ENCODE results near the gene GEMIN7. TPM values are rescaled to one million over a fixed set of nuclear protein-coding genes. Genes with fewer than 3 reads are reported as not detected.
A peak's percentile ranks its signal among the peaks of the same experiment; 100 is the strongest.
"Not testable (repeated sequence)": the region's sequence is repeated elsewhere in the genome, so short reads cannot be mapped to it uniquely, and the experiment has no call there.

The GEMIN7 gene
- total RNA-seq, 2 experiments from 2014 or later, result 35.4 to 35.5 TPM

DNA sequence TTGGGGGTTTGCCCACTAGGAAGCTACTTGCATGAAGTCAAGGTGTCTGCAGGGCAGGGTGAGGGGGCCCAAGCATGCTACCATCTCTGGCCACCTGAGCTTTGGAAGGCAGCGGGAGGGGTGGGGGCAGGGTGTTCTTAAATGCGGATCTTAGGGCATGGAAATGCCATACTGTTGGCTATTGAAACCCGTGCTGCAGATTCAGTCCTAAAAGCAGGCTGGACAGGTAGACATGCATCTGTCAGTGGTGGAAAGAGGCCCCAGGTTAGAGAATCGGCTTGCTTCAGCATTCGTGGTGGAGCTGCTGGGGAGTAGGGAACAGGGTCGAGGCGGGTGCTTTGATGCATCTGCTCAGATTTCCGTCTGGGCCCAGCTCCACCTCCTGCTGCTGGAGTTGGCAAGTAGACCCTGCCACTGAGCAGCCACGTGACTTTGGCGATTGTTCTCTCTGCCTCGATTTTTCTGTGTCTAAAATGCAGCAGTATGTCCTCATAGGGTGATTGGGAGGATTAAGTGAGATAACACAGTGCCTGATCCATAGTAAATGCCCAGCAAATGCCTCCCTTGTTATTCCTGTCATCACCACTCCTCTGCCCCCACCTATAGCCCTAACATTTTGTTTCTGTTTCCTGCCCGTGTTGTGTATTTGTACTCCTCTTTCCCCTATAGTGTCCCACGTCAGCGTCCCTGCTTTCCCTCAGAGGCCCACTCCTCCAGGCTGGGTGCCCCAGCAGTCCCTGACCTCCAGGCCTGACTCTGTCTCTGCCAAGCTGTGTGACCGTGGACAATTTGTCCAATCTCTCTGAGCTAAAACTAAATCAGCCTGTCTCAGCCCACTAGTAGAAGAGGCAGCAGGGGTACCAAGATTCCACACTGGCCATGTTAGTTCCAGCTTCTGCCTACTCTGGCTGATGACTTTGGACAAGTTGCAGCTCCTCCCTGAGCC lies 19.7 kb downstream of the GEMIN7 start:
- DNase-seq, result no peak
- H3K4me1 Mint-ChIP-seq, result peaks cover 71% of the 10 kb centered on the region
- intact Hi-C loops (cut with DNase I, micrococcal nuclease), result no loop called here
- H3K4me3 Mint-ChIP-seq, result no peak overlapping the region
- peaks cover 6% of the 10 kb centered on the region for H3K36me3 Mint-ChIP-seq (ENCODE audit: low read depth)
- H3K27me3 Mint-ChIP-seq, result no peaks in the 10 kb centered on the region
- H3K27ac Mint-ChIP-seq, result peak overlapping the region; percentile 53
- CTCF ChIA-PET, result interaction anchor here (0.5 to 1.1 kb wide), 4 partner anchors 12 to 239 kb away, joined by 3 to 4 read pairs (median 3); no protein-coding TSS in a partner anchor
- no peaks in the 10 kb centered on the region for H3K9me3 Mint-ChIP-seq (ENCODE audit: low read depth)
- ATAC-seq, result no peak
- POLR2A ChIA-PET, result no interaction called here

GRCh38 chr19:45099467-45100191 lies 20.6 kb downstream of the GEMIN7 start:
- no peak overlapping the region for H3K27ac Mint-ChIP-seq
- CTCF ChIA-PET, result interaction anchor here (0.7 to 1.1 kb wide), 2 partner anchors 129 to 239 kb away, joined by 3 to 4 read pairs; no protein-coding TSS in a partner anchor
- DNase-seq (no peak), ATAC-seq (no peak)
- H3K36me3 Mint-ChIP-seq (ENCODE audit: low read depth), result peaks cover 4% of the 10 kb centered on the region
- intact Hi-C loops (cut with DNase I, micrococcal nuclease), result no loop called here
- POLR2A ChIA-PET, result no interaction called here
- no peak overlapping the region for H3K4me3 Mint-ChIP-seq
- H3K4me1 Mint-ChIP-seq, result peaks cover 71% of the 10 kb centered on the region
- H3K27me3 Mint-ChIP-seq, result no peaks in the 10 kb centered on the region
- no peaks in the 10 kb centered on the region for H3K9me3 Mint-ChIP-seq (ENCODE audit: low read depth)

- intact Hi-C loops (cut with DNase I, micrococcal nuclease), result no loop called here
- no peak for ATAC-seq
- Mint-ChIP-seq H3K36me3 (ENCODE audit: low read depth) (no peaks in the 10 kb centered on the region), H3K27me3 (no peaks in the 10 kb centered on the region), H3K4me1 (peaks cover 72% of the 10 kb centered on the region), H3K4me3 (no peak overlapping the region), H3K27ac (no peak overlapping the region), H3K9me3 (ENCODE audit: low read depth) (no peaks in the 10 kb centered on the region)
- CTCF ChIA-PET, result no interaction called here
- DNase-seq, result no peak
- POLR2A ChIA-PET, result no interaction called here
These were observed 21.1 kb downstream of the GEMIN7 start for GRCh38 chr19:45100201-45100600.

- H3K36me3 Mint-ChIP-seq (ENCODE audit: low read depth), result no peaks in the 10 kb centered on the region
- ChIA-PET POLR2A (no interaction called here), CTCF (interaction anchor here (0.5 to 1.0 kb wide), 2 partner anchors 26 to 114 kb away, joined by 3 read pairs; no protein-coding TSS in a partner anchor)
- intact Hi-C loops (cut with DNase I, micrococcal nuclease), result no loop called here
- no peak for DNase-seq
- H3K27me3 Mint-ChIP-seq, result no peaks in the 10 kb centered on the region
- no peaks in the 10 kb centered on the region for H3K9me3 Mint-ChIP-seq (ENCODE audit: low read depth)
- H3K4me3 Mint-ChIP-seq, result no peak overlapping the region
- ATAC-seq, result no peak
- peaks cover 74% of the 10 kb centered on the region for H3K4me1 Mint-ChIP-seq
- no peak overlapping the region for H3K27ac Mint-ChIP-seq
These were observed 21.8 kb downstream of the GEMIN7 start for GRCh38 chr19:45100846-45101252.

DNA sequence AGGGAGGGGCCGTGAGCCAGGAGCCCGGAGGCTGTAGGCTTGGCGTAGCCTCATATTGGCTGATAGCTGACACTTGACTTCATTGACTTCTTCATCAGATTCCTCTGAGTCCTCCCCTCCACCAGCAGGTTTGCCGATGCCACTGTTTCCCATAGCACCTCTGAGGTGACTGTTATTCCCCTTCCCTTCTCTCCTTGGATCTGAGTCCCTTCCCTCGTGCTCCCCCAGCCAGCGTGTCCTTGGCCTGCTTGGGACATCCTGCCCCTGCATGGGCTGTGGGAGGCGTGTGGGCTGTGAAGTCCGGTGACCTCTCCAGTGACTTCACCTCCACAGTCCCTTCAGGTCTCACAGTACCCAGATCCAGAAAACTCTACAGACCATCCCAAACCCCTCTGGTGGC lies 22.7 kb downstream of the GEMIN7 start:
- Mint-ChIP-seq H3K4me1 (peaks cover 64% of the 10 kb centered on the region), H3K36me3 (ENCODE audit: low read depth) (no peaks in the 10 kb centered on the region), H3K27ac (peak overlapping the region; percentile 29), H3K27me3 (no peaks in the 10 kb centered on the region), H3K9me3 (ENCODE audit: low read depth) (no peaks in the 10 kb centered on the region), H3K4me3 (no peak overlapping the region)
- ChIA-PET CTCF (interaction anchor here (1.0 to 3.0 kb wide), 2 partner anchors 9 to 25 kb away, joined by 3 to 19 read pairs; partner anchors contain the start of gene PPP1R37), POLR2A (interaction anchor here (2.2 kb wide), 1 partner anchor 10 kb away, joined by 10 read pairs; no protein-coding TSS in a partner anchor)
- no peak for DNase-seq
- intact Hi-C loops (cut with DNase I, micrococcal nuclease), result no loop called here
- no peak for ATAC-seq

GRCh38 chr19:45102481-45102880 lies 23.4 kb downstream of the GEMIN7 start:
- ChIA-PET POLR2A (interaction anchor here (0.7 to 2.2 kb wide), 2 partner anchors 10 to 212 kb away, joined by 3 to 10 read pairs; no protein-coding TSS in a partner anchor), CTCF (interaction anchor here (0.7 to 3.0 kb wide), 3 partner anchors 10 to 318 kb away, joined by 3 to 19 read pairs (median 5); partner anchors contain the start of gene PPP1R37)
- Mint-ChIP-seq H3K36me3 (ENCODE audit: low read depth) (no peaks in the 10 kb centered on the region), H3K27me3 (no peaks in the 10 kb centered on the region), H3K4me3 (no peak overlapping the region), H3K4me1 (peaks cover 59% of the 10 kb centered on the region), H3K9me3 (ENCODE audit: low read depth) (no peaks in the 10 kb centered on the region), H3K27ac (no peak overlapping the region)
- ATAC-seq (no peak), DNase-seq (no peak)
- intact Hi-C loops (cut with DNase I, micrococcal nuclease), result no loop called here

DNA sequence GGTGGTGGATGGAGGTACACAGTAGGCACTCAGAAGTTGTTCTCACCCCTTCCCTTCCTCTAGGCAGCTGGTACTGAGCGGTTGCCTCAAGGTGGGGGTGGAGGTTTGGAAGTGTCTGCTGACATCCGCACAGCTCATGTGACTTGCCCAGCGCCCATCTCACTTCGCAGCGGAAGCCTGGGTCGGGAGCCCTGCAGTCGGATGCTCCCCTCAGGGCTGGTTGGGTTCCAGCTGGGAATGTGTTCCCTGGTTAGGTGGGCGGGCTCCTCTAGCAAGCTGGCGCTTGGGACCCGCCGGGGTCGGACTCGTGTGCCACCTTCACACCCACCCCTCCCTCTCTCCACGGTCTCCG lies 24.1 kb downstream of the GEMIN7 start:
- peaks cover 53% of the 10 kb centered on the region for H3K4me1 Mint-ChIP-seq
- peak overlapping the region; percentile 65 for H3K27ac Mint-ChIP-seq
- intact Hi-C loops (cut with DNase I, micrococcal nuclease), result no loop called here
- ChIA-PET POLR2A (interaction anchor here (0.6 to 2.2 kb wide), 4 partner anchors 10 to 292 kb away, joined by 3 to 10 read pairs (median 4); no protein-coding TSS in a partner anchor), CTCF (interaction anchor here (0.7 to 3.0 kb wide), 3 partner anchors 11 to 319 kb away, joined by 3 to 19 read pairs (median 5); partner anchors contain the start of gene PPP1R37)
- no peaks in the 10 kb centered on the region for H3K36me3 Mint-ChIP-seq (ENCODE audit: low read depth)
- peak overlapping the region; percentile 17 for H3K4me3 Mint-ChIP-seq
- no peaks in the 10 kb centered on the region for H3K9me3 Mint-ChIP-seq (ENCODE audit: low read depth)
- DNase-seq (peak; percentile 68), ATAC-seq (peak; percentile 94)
- no peaks in the 10 kb centered on the region for H3K27me3 Mint-ChIP-seq

GRCh38 chr19:45103508-45104319 lies 24.7 kb downstream of the GEMIN7 start:
- peak; percentile 34 for ATAC-seq
- Mint-ChIP-seq H3K9me3 (ENCODE audit: low read depth) (no peaks in the 10 kb centered on the region), H3K27me3 (no peaks in the 10 kb centered on the region), H3K4me1 (peaks cover 47% of the 10 kb centered on the region), H3K4me3 (peak overlapping the region; percentile 17), H3K36me3 (ENCODE audit: low read depth) (no peaks in the 10 kb centered on the region), H3K27ac (no peak overlapping the region)
- no peak for DNase-seq
- ChIA-PET POLR2A (interaction anchor here (0.6 to 2.2 kb wide), 3 partner anchors 10 to 293 kb away, joined by 4 to 10 read pairs (median 5); no protein-coding TSS in a partner anchor), CTCF (interaction anchor here (1.6 to 3.0 kb wide), 2 partner anchors 11 to 14 kb away, joined by 5 to 19 read pairs; partner anchors contain the start of gene PPP1R37)
- intact Hi-C loops (cut with DNase I, micrococcal nuclease), result no loop called here

- intact Hi-C loops (cut with DNase I, micrococcal nuclease), result no loop called here
- no peaks in the 10 kb centered on the region for H3K27me3 Mint-ChIP-seq
- no peaks in the 10 kb centered on the region for H3K36me3 Mint-ChIP-seq (ENCODE audit: low read depth)
- H3K27ac Mint-ChIP-seq, result peak overlapping the region; percentile 41
- no peak for ATAC-seq
- H3K4me3 Mint-ChIP-seq, result no peak overlapping the region
- DNase-seq, result peak; percentile 27
- no peaks in the 10 kb centered on the region for H3K9me3 Mint-ChIP-seq (ENCODE audit: low read depth)
- ChIA-PET POLR2A (interaction anchor here (0.7 kb wide), 1 partner anchor 16 kb away, joined by 3 read pairs; no protein-coding TSS in a partner anchor), CTCF (interaction anchor here (0.6 kb wide), 1 partner anchor 22 kb away, joined by 3 read pairs; no protein-coding TSS in a partner anchor)
- peaks cover 46% of the 10 kb centered on the region for H3K4me1 Mint-ChIP-seq
These were observed 25.7 kb downstream of the GEMIN7 start for GRCh38 chr19:45104658-45105349.

DNA sequence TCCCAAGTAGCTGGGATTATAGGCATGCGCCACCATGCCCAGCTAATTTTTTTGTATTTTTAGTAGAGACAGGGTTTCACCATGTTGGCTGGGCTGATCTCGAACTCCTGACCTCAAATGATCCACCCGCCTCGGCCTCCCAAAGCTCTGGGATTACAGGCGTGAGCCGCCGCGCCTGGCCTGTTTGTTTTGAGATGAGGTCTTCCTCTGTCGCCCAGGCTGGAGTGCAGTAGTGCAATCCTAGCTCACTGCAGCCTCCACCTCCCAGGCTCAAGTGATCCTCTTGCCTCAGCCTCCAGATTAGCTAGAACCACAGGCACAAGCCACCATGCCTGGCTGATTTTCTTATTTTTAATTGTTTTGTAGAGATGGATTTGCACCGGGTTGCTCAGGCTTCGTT lies 27.3 kb downstream of the GEMIN7 start:
- POLR2A ChIA-PET, result interaction anchor here (1.2 kb wide), 1 partner anchor 11 kb away, joined by 3 read pairs; no protein-coding TSS in a partner anchor
- peaks cover 51% of the 10 kb centered on the region for H3K4me1 Mint-ChIP-seq
- H3K36me3 Mint-ChIP-seq (ENCODE audit: low read depth); H3K27me3 Mint-ChIP-seq; H3K4me3 Mint-ChIP-seq; CTCF ChIA-PET; H3K27ac Mint-ChIP-seq; intact Hi-C loops (cut with DNase I, micrococcal nuclease); DNase-seq; ATAC-seq; H3K9me3 Mint-ChIP-seq (ENCODE audit: low read depth): not testable (repeated sequence)
